Cardiac septum (tissue), 1 donor: ENCODE data around the gene RAPGEF6. TPM values are rescaled to one million over a fixed set of nuclear protein-coding genes. Genes with fewer than 3 reads are reported as not detected.
"Not testable (repeated sequence)": the region's sequence is repeated elsewhere in the genome, so short reads cannot be mapped to it uniquely, and the experiment has no call there.

Experiments used
- DNase-seq: peaks from one replicate; pipeline ENCODE4 v3.0.0-alpha.2; 2020; ENCODE audit warnings: low spot score
- intact Hi-C: fragments of 100-400 bp; cut with DNase I; formaldehyde crosslinking; loops from one replicate; pipeline ENCODE4 v1.14.0; 2022
- total RNA-seq: library from RNA; stranded (reverse); fragmentation: NEBNext Ultra II Directional; extraction: Animal tissue kit (Norgen Biotek cat#: 25700); gene quantifications from one replicate; pipeline ENCODE4 v1.2.1, GENCODE V29; 2021
- donor health status: DM: no; HTN: no; CAD: no.

Gene RAPGEF6
- total RNA-seq, 1 donor from 2014 or later: 15.6 TPM

DNA sequence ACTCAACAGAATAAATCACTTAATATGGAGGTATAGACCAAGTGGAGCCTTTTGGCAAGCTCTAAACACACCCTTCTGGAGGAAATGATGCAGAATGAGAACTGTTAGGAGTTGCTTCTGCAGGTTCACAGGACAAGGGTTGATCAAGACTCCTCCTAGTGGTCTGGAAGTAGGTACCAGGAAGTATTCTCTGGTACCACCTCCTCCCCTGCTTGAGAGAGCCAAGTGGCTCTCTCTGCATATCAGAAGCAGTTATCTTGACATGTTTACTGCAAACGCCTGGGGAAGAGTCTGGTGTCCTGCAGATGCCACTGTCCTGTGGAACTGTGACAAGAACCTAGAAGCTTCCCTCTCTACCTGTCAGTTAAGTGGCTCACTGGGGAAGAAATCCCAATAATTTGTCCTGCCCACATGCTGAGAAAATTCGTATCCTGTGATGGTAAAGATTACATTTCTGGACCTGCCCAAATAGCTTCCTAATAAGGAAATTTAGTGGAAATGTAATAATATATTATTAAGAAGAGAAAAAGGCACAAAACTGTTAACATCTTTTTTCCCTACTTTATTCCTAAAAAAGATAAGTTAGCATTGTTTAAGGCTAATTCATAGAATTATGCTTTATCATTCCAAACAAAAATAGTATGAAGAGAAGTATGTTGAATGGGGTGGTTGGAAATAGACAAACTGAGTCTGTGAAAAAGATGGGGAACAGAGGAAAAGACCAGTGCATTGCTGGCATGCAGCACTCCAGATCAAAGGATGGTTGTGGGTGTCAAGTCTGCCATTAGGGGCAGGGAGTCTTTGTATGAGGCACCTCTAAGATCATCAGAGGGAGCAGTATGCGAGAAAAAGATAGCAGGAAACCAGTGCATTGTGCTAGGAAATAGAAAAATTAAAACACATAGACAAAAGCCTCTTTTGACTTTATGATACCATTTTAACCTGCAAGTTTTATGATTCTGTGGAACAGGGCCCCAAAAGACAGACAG is 252.3 kb downstream of the RAPGEF6 start:
- intact Hi-C loops: loop anchor here (10.0 kb wide), 1 partner anchor 218 kb away; the partner anchor contains the start of gene HINT1
- DNase-seq: no peak

GRCh38 chr5:131381777-131382176 is 253.3 kb downstream of the RAPGEF6 start:
- intact Hi-C loops: loop anchor here (10.0 kb wide), 1 partner anchor 217 kb away; the partner anchor contains the start of gene HINT1
- DNase-seq: no peak

- no peak for DNase-seq
- intact Hi-C loops: loop anchor here (10.0 kb wide), 1 partner anchor 216 kb away; the partner anchor contains the start of gene HINT1
These were observed 254.0 kb downstream of the RAPGEF6 start for GRCh38 chr5:131381021-131381420.

GRCh38 chr5:131380238-131380637 is 254.8 kb downstream of the RAPGEF6 start:
- intact Hi-C loops: loop anchor here (10.0 kb wide), 1 partner anchor 215 kb away; the partner anchor contains the start of gene HINT1
- not testable (repeated sequence) for DNase-seq

GRCh38 chr5:131379723-131380122 is 255.3 kb downstream of the RAPGEF6 start:
- intact Hi-C loops: loop anchor here (10.0 kb wide), 1 partner anchor 215 kb away; the partner anchor contains the start of gene HINT1
- no peak for DNase-seq

DNA sequence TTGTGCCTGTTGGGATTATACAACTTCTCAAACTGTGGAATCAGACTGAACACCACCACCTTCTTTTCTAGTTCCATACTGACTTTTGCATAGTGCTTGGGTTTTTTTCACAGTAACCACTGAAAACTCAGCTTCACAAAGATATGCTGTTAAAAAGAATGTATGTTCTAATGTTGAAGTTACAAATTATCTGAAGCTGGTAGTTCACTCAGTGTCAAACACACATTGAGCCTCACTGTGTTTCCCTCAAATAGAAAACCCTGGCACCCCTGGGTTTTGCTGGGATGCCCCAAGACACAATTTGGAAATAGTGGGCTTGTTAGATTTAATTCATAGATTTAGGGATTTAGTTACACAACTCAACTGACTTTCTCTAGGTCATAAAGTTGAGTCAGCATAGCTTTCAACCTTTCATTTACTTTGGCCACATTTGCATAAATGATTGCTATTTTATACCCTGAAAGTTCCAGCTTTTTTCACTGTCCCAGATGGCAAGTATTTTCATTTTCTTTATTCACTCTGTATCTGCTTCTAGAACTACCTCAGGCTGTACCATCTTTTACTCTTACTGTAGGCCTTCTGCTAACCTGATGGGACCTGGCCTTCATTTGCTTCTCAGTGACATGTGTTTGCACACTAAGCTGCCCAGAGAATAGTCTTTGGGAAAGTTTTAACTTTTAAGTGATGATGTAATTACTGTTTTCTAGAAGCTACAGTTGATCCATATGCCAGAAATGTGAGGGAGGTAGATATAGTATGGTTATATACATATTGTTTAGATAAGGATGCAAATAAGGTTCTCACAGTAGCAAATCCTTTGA is 256.1 kb downstream of the RAPGEF6 start:
- intact Hi-C loops: no loop called here
- no peak for DNase-seq

DNA sequence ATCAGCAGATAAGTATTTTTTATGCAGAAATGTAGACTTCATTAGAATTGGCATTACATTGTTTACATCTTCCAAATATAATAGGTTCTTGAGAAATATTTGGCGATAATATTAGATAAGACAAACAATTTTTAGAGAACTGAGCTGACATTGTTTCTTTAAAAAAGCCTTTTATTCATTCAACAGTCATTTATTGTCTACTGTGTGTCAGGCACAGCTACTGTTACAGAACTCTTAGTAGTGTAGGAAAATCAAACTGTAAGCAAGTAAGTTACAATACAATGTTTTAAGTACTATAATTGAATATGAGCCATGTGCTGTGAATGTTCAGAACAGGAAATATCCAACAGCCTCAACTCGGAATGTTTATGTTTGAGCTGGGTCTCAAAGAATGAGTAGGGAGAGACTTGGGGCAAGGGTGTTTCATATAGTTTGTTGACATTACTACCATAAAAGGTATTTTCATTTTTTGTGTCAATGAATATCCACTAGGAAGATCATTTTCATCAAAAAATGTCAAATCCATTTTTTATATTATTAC is 257.2 kb downstream of the RAPGEF6 start:
- intact Hi-C loops: no loop called here

GRCh38 chr5:131377346-131377745 is 257.7 kb downstream of the RAPGEF6 start:
- intact Hi-C loops: no loop called here
- no peak for DNase-seq

More for the DNA sequence above, 257.2 kb downstream of the RAPGEF6 start:
- no peak for DNase-seq

GRCh38 chr5:131375351-131375750 is 259.7 kb downstream of the RAPGEF6 start:
- intact Hi-C loops: no loop called here
- DNase-seq: no peak

Other genes starting within 250 kb of the RAPGEF6 start
- gene FNIP1, start 161.8 kb upstream of the RAPGEF6 start, total RNA-seq: 31.6 TPM